Neutrophil (primary cell): ENCODE results near the gene CCNF.
"Not testable (repeated sequence)": the region's sequence is repeated elsewhere in the genome, so short reads cannot be mapped to it uniquely, and the experiment has no call there.

Experiments
- H3K27ac ChIP-seq: fragments of 200-600 bp; sonication (generic); 2 replicates; pipeline ENCODE4 v1.5.1; 2016; ENCODE audit warnings: mild to moderate bottlenecking, moderate library complexity
- H3K27me3 ChIP-seq: fragments of 200-600 bp; sonication (generic); 2 replicates; pipeline ENCODE4 v1.6.0; 2016; ENCODE audit warnings: mild to moderate bottlenecking
- H3K36me3 ChIP-seq: fragments of 200-600 bp; sonication (generic); 2 replicates; pipeline ENCODE4 v1.5.1; 2017
- H3K4me1 ChIP-seq, 2 experiments: fragments of 200-600 bp in 1 of 2; sonication (generic) in 1 of 2; 1 replicate in 1 of 2; 2 replicates in 1 of 2; pipeline versions ENCODE4 v1.5.1 to v1.6.1; 2013 to 2016; ENCODE audit warnings: low read depth in 1 of 2, low read length in 1 of 2, mild to moderate bottlenecking in 1 of 2, moderate library complexity in 1 of 2; ENCODE audit not compliant: control insufficient read depth in 1 of 2, insufficient read depth in 1 of 2
- H3K4me3 ChIP-seq, 2 experiments: fragments of 200-600 bp in 1 of 2; sonication (generic) in 1 of 2; 1 replicate in 1 of 2; 2 replicates in 1 of 2; pipeline ENCODE4 v1.5.1; 2013 to 2016; ENCODE audit warnings: low read depth in 1 of 2, low read length in 1 of 2, mild to moderate bottlenecking in 1 of 2, moderate library complexity in 1 of 2
- H3K9me3 ChIP-seq: fragments of 200-600 bp; sonication (generic); 2 replicates; pipeline ENCODE4 v1.5.1; 2016
- CTCF ChIP-seq: fragments of 200-600 bp; sonication (generic); IDR thresholded peaks from 2 replicates; pipeline ENCODE4 v1.5.1; 2016; ENCODE audit warnings: antibody characterized with exemption

The CCNF gene

GRCh38 chr16:2478279-2478678, 49.0 kb downstream of the CCNF start:
- Histone ChIP-seq H3K27me3 (peaks cover 29% of the 10 kb centered on the region), H3K9me3 (no peaks in the 10 kb centered on the region), H3K4me1 (peaks cover 21 to 23% of the 10 kb centered on the region in 2 experiments), H3K4me3 (no peak overlapping the region), H3K27ac (no peak overlapping the region), H3K36me3 (no peaks in the 10 kb centered on the region)
- TF ChIP-seq CTCF, result no peak

- H3K4me1 ChIP-seq, H3K9me3 ChIP-seq, H3K36me3 ChIP-seq, H3K4me3 ChIP-seq, H3K27ac ChIP-seq: not testable (repeated sequence)
- H3K27me3 ChIP-seq, result peaks cover 13% of the 10 kb centered on the region
Measured at GRCh38 chr16:2479996-2480395, 50.7 kb downstream of the CCNF start.

DNA sequence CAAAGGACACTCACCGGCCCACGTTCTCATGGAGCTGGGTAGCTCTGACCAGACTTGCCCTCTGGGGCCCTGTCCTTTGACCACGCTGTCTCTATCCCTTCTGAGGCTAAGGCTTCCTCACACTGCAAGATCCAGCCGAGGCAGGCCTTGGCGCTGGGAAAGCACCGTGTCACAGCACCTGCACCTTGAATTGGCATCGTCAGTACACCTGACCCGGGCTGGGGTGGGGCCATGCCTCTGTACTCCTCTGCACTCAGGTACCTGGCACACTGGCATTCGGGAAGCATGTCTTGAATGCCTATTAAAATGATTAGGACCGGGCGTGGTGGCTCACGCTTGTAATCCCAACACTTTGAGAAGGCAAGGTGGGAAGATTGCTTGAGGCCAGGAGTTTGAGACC, 51.7 kb downstream of the CCNF start:
- peaks cover under 1 to 2% of the 10 kb centered on the region in 2 experiments for H3K4me1 ChIP-seq
- H3K4me3 ChIP-seq, result no peak overlapping the region
- H3K36me3 ChIP-seq, result no peaks in the 10 kb centered on the region
- H3K27ac ChIP-seq, result no peak overlapping the region
- peaks cover 6% of the 10 kb centered on the region for H3K27me3 ChIP-seq
- TF ChIP-seq CTCF, result no peak
- H3K9me3 ChIP-seq, result no peaks in the 10 kb centered on the region

GRCh38 chr16:2481676-2482075, 52.4 kb downstream of the CCNF start:
- Histone ChIP-seq H3K27ac (no peak overlapping the region), H3K27me3 (no peaks in the 10 kb centered on the region), H3K9me3 (no peaks in the 10 kb centered on the region), H3K36me3 (no peaks in the 10 kb centered on the region), H3K4me3 (no peak overlapping the region), H3K4me1 (peaks cover under 1 to 4% of the 10 kb centered on the region in 2 experiments)
- no peak for TF ChIP-seq CTCF

DNA sequence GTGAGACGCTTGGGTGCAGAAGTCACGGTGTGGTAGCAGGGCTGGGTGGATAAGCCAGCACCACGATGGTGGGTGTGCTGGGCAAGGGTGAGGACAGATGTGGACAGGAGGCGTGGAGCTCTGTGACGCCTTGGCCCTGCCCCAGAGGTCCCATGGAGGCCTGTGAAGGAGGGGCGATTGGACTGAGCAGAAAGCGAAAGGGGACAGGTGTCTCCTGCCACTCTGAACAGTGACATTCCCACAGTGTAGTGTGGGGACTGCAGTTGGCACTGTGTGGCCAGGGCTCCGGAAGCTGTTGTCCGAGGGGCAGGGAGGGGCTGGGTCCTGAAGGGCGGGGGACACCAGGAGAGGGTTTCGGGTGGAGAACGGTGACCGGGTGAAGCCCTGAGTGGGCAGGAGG, 53.0 kb downstream of the CCNF start:
- Histone ChIP-seq H3K27me3 (peaks cover 5% of the 10 kb centered on the region), H3K36me3 (no peaks in the 10 kb centered on the region), H3K9me3 (no peaks in the 10 kb centered on the region), H3K27ac (no peak overlapping the region), H3K4me3 (no peak overlapping the region), H3K4me1 (peaks cover 7 to 10% of the 10 kb centered on the region in 2 experiments)
- TF ChIP-seq CTCF, result no peak

GRCh38 chr16:2482708-2483534, 53.7 kb downstream of the CCNF start:
- Histone ChIP-seq H3K27me3 (peaks cover 11% of the 10 kb centered on the region), H3K36me3 (no peaks in the 10 kb centered on the region), H3K4me1 (peaks cover 13 to 17% of the 10 kb centered on the region in 2 experiments), H3K4me3 (no peak overlapping the region), H3K27ac (no peak overlapping the region), H3K9me3 (no peaks in the 10 kb centered on the region)
- TF ChIP-seq CTCF, result no peak
